DMS53 treated with DMSO at 0.1 percent for 48 hours (cell line): ENCODE results near the gene TGM2.

Source experiments
- DNase-seq: peaks from one replicate; lab custom pipeline; 2025; ENCODE audit not compliant: unreplicated experiment; lab: John Stamatoyannopoulos, UW

TGM2 gene

DNA sequence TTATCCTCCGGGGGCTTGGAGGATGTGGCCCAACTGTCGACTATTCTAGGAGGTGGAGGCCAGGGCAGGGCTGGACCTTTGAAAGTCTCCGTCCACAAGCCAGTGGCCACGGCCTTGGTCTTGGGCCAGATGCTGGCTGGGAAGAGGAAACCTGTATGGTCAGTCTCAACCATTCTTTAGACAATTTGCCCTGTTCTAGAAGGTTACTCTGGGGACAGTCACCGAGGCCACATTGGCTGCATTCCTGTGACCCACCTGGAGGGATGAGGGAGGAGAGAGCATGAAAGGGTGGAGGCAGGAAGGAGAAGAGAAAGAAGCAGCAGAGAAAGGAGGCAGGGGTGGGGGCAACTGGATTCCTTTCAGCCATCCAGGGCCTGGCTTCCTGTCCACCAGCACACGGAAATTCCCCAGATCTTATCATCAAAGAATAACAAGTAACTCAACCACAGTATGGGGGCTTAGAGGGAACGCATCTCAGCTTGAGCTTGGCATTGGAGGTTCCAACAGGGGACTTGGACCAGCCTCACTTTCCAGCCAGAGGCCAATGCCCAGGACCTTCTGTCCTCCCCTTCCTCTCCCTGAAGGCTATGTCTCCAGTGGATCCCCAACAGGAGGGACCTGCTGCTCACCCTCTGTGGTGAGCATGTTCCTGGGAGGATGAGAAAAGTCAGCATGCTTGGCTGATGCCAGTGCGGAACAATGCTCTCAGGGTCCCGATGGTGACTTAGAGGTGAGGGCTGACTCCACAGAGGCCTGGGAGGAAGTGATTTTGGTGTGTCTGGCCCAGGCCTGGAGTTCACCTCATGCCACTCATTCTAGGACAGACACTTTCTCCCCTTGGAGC lies 30.4 kb downstream of the TGM2 start:
- no peak for DNase-seq

- DNase-seq = no peak
Measured at GRCh38 chr20:38133680-38134426, 31.2 kb downstream of the TGM2 start.

DNA sequence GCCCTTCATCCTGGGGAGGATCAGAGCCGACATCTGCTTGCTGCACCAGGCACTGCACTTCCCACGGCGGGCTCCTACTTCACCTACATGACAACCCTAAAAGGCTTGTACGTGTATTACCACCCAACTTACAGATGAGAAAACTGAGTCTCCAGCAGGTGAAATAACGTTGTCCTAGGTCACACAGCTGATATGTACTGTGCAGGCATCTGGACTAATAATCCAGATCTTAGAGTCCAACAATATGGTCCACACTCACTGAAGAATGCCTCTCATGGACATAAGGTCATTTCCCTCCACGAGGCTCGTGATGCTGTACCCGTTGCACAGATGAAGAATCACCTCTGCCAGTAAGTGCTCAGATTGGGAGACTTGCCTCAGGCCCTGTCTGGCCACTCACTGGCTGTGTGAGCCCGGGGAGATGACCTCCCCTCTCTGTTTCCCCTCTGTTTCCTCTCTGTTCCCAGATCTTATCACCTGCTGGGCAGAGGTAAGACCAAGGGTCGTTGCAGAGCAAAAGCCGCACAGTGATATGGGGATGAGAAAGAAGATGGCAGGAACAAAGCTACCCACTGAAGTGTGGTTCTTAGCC lies 32.1 kb downstream of the TGM2 start:
- no peak for DNase-seq

GRCh38 chr20:38132156-38132909 lies 32.7 kb downstream of the TGM2 start:
- no peak for DNase-seq

- DNase-seq = no peak
Measured at GRCh38 chr20:38131588-38132121, 33.4 kb downstream of the TGM2 start.

DNA sequence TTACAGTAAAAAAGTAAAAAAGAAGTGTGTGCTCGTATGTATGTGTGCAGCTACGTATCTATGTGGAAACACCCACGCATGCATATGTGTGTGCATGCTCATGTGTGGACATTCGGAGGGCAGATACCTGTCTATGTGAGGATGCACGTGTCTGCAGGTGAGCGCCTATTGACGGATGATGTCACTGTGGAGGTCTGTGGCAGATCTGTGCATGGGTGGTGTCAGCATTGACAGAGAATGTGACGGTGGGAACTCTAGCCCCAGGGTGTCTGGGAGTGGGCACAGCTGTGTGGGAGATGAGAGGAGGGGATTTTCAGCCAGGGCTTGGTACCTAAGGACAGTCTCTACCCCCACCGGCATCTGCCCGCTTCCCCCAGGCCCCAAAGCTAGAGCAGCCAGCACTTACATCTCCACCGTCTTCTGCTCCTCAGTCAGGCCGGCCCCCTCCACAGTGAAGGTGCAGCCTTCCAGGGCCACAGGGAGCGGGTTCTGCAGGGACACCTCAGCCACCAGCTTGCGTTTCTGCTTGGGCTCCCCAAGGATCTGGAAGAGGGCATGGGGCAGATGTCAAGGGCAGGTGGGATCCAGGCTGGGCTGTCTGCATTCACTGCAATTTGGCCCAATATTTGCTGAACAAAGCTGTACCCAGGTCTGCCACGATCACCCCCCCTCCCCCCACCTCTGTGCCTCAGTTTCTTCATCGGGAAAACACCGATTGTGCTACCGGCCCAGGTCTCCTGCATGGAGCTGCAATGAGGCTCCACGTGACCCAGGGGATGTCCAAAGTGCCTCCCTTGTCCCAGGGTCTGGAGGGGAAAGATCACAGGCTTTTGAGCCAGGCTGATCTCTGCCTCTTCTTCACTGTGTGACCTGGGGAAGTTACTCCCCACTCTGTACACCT lies 34.1 kb downstream of the TGM2 start:
- DNase-seq = no peak

- DNase-seq = no peak
Measured at GRCh38 chr20:38129893-38130609, 35.0 kb downstream of the TGM2 start.

DNA sequence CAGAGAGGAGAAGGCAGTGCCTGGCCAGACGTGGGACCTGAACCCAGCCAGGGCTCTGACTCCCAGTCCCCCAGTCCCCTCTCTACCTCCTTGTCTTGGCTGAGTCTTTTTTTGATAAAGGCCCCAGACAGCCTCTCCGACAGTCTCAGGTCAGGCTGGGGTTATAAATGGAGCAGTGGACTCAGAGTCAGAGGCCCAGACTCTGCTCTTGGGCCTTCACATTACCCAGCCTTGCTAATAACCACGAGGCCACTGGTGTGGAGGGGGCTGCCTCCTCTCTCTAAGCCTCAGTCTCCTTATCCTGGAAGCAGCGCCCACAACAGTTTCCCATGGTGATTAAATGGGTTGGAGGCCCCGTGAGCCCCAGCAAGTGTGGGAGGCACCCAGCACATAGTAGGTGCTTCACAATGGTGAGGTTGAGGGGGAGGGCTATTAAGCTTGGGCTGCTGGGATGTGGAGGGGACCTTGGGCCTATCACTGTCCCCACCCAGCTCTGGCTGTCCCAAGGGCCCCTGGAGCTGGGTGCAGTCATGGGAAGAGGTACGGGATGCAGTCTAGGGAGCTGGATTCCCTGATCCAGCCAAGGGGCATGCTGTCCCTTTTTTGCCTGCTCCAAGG lies 35.7 kb downstream of the TGM2 start:
- no peak for DNase-seq

GRCh38 chr20:38128691-38129090 lies 36.4 kb downstream of the TGM2 start:
- DNase-seq = no peak

DNA sequence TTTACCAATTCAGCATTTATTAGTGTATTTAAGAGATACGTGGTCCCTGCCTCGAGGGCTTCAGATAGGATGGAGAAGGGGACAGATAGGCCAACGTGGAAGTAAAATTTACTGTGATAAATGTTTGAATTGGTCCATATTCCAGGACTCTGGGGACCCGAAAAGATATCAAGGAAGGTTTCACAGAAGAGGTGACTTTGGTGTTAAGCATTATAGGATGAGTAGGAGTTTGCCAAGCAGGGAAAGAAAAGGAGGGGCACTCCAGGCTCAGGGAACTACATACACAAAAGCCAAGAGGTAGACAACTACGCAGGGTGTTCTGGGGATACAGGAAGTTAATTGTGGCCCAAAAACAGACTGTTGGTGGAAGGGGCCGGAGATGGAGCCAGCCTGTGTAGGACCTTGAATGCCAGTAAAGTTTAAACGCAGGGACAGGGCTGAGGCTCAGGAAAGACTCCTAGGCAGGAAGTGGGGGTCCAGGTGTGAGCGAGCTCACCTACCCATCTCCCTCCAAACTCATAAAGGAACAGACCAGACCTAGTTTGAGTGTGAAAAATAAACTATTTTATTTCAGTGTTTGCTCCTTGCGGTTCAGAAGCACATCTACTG lies 37.0 kb downstream of the TGM2 start:
- no peak for DNase-seq

- peak; percentile 93 for DNase-seq
Measured at GRCh38 chr20:38126932-38127621, 38.0 kb downstream of the TGM2 start.

DNA sequence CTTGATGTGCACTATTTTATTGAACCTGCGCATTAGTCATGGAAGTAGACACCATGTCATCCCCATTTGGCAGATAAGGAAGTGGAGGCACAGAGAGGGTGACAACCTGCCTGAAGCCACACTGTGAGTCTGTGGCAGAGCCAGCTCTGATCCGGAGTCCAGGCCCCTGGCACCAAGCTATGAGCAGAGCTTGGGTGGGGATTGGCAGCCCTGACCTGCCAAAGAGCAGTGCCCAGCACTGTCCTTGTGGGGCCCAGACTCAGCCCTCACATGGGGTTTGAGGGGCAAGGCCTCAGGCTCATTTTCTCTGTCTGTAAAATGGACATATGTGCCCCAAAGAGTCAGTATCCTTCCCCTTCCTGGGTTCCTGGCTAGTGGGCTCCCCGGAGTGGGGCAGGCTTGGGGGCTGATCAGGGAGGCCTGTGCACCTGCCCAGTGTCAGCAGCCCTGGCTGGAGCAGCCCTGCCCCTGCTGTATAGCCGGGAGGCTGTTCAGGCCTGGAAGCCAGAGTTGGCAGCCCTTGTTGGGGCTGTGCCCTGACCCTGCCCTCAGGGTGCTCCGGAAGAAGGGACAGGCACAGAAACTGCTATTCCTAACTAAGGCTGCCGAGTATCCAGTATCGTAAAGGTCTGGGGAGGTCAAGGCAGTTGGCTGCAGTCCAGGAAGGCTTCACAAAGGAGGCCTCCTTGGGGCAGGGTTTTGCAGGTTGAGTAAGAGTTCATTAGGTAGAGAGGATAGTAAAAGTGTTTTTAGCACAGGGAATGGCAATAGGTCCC lies 38.7 kb downstream of the TGM2 start:
- DNase-seq = no peak

DNA sequence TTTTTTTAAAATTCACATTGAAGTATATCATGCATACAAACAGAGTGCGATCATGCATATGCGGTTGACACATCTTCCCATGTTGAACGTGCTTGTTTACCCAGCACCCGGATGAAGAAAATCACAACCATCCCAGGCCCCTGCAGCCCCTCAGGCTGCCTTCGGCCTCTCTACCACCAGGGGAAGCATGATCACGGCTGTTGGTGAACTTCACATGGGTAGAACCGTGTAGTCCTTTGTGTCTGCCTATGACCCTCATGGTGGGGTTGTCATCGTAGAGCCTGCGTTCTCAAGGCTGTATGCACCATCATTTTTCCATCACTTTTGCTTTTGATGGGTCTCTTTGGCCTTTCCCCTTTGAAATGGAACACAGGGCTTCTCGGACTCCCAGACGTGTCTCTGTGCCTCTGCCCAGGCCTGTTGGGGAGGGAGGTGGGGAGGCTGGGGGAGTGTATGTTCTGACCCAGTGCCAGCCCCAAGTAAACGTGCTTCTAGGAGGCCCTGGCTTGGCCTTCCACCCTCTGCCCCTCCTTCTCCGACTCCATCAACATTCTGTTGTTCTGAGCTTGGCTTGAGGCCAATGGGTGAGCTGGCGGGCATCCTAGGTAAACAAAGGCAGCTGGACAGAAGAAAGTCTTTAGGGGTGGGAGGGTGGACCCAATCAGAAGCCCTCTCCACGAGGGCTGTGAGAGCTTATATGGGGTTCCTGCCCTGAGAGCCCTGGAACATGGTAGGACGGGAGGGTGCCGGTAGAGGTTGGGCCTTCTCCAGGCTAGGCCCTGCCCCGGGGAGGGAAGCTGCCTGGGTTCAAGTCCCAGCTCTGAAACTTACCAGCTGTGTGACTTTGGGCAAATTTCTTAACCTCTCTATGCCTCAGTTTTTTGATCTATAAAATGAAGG lies 39.7 kb downstream of the TGM2 start:
- DNase-seq = peak; percentile 90

DNA sequence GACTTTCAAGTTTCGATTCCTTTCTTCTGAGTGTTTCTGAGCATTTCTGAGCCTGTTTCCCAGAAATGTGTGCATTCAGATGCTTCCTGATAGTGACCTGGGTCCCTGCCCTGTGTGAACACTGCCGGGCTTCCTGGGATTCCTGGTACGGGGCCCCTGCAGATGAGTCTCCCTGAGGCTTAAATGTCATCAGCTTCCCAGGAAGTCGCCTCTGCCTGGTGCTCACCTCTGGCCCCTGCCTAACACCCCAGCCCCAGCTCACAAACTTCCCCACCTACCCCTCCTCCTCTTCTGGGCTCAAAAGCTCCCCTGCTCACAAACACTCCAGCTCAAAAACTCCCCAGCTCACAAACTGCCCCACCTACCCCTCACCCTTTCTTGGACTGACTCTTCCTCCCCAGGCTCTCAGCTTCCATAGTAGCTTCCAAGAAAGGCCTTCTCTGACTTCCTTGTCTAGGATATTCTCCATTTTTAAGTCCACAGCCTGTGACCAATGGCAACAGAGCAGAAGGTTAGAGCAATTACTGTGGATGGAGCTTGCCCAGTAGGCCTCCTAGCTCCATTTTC lies 42.0 kb downstream of the TGM2 start:
- peak; percentile 14 for DNase-seq

- DNase-seq = no peak
Measured at GRCh38 chr20:38121741-38122140, 43.3 kb downstream of the TGM2 start.

DNA sequence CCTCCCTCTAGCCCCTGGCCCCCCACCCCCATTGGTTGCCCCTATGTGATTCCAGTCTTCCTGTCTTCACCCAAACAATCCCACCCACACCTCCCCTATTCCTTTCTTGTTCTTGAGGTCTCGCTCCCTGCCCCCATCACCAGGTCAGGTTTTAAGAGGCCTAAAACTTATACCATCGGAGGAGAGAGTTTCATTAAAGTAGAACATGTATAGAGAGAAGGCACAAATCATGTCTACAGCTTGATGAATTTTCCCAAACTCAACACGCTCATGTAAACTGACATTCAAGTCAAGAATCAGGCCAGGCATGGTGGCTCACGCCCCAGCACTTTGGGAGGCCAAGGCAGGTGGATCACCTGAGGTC lies 44.5 kb downstream of the TGM2 start:
- no peak for DNase-seq
